Endothelial cell of umbilical vein (primary cell): ENCODE data around the gene KRTAP10-2. TPM values are rescaled to one million over a fixed set of nuclear protein-coding genes. Genes with fewer than 3 reads are reported as not detected.

Source experiments
- BruUV-seq: library from RNA; stranded (reverse); fragments of 400-500 nt; replicated peaks from 2 replicates; lab custom pipeline; 2021; lab: Mats Ljungman, UMichigan
- CTCF ChIA-PET: fragments of 300-600, 350-600 bp; sonication (Branson Sonifier 250); formaldehyde crosslinking; loops from one replicate; lab custom pipeline; 2021; ENCODE audit warnings: antibody characterized with exemption, inconsistent platforms; lab: Charles Lee
- POLR2A ChIA-PET: fragments of 300-600, 350-600 bp; sonication (Branson Sonifier 250); formaldehyde crosslinking; loops from one replicate; lab custom pipeline; 2021; ENCODE audit warnings: antibody characterized with exemption, inconsistent platforms; lab: Charles Lee
- DNase-seq: peaks from one replicate; pipeline ENCODE4 v3.0.0-alpha.2; 2011; ENCODE audit warnings: low read depth, low spot score
- FAIRE-seq: peaks from 2 replicates; lab custom pipeline; 2011; peaks lifted over from hg19 to GRCh38; lab: Jason Lieb, UNC
- H2AFZ ChIP-seq: 2 replicates; pipeline ENCODE4 v1.6.0; 2012; ENCODE audit warnings: low read depth, low read length, control low read depth, inconsistent platforms
- H3K27ac ChIP-seq: 2 replicates; pipeline ENCODE4 v1.5.1; 2011; ENCODE audit warnings: low read depth, mild to moderate bottlenecking, control low read depth, low read length, moderate library complexity; ENCODE audit not compliant: insufficient read depth
- H3K27me3 ChIP-seq, 2 experiments: 2 replicates each; pipeline versions ENCODE4 v1.6.0 to v1.6.1; 2011; ENCODE audit warnings: low read length in 2 of 2, mixed read lengths in 1 of 2; ENCODE audit not compliant: control insufficient read depth in 2 of 2, insufficient read depth in 2 of 2
- H3K36me3 ChIP-seq, 2 experiments: 2 replicates in 1 of 2; 3 replicates in 1 of 2; pipeline ENCODE4 v1.5.1; 2011; ENCODE audit warnings: low read length in 2 of 2, mild to moderate bottlenecking in 1 of 2, moderate library complexity in 1 of 2; ENCODE audit not compliant: control insufficient read depth in 2 of 2, insufficient read depth in 2 of 2; ENCODE audit errors: extremely low read depth in 1 of 2
- H3K4me1 ChIP-seq: 3 replicates; pipeline ENCODE4 v1.5.1; 2011; ENCODE audit warnings: mild to moderate bottlenecking, low read length; ENCODE audit not compliant: control insufficient read depth, insufficient read depth; ENCODE audit errors: extremely low read depth
- H3K4me2 ChIP-seq: 2 replicates; pipeline ENCODE4 v1.6.1; 2011; ENCODE audit warnings: low read length, control low read depth, mixed read lengths; ENCODE audit not compliant: insufficient read depth
- H3K4me3 ChIP-seq, 3 experiments: fragments of 200-600 bp in 1 of 3; sonication (generic), shearing (Covaris generic) in 1 of 3; replicated peaks in 1 of 3; 2 replicates each; pipeline ENCODE4 v1.5.1; 2011 to 2016; ENCODE audit warnings: control low read depth in 3 of 3, low read length in 3 of 3, mild to moderate bottlenecking in 2 of 3, inconsistent platforms in 1 of 3, low read depth in 1 of 3, moderate library complexity in 1 of 3; ENCODE audit not compliant: insufficient read depth in 1 of 3
- H3K79me2 ChIP-seq: 2 replicates; pipeline ENCODE4 v1.6.0; 2012; ENCODE audit warnings: low read length, inconsistent platforms; ENCODE audit not compliant: control insufficient read depth, insufficient read depth
- H3K9ac ChIP-seq: replicated peaks from 2 replicates; pipeline ENCODE3; 2011; ENCODE audit warnings: low read length, control low read depth; ENCODE audit not compliant: insufficient read depth; ENCODE audit errors: extremely low read depth
- H3K9me1 ChIP-seq: replicated peaks from 3 replicates; pipeline ENCODE4 v1.6.0; 2011; ENCODE audit warnings: mild to moderate bottlenecking, low read length; ENCODE audit not compliant: control insufficient read depth, insufficient read depth; ENCODE audit errors: extremely low read depth
- H3K9me3 ChIP-seq: replicated peaks from 2 replicates; pipeline ENCODE4 v1.5.1; 2012; ENCODE audit warnings: low read length, inconsistent platforms; ENCODE audit not compliant: control insufficient read depth, insufficient read depth
- H4K20me1 ChIP-seq: replicated peaks from 2 replicates; pipeline ENCODE3; 2011; ENCODE audit warnings: mild to moderate bottlenecking, low read length; ENCODE audit not compliant: control insufficient read depth, insufficient read depth; ENCODE audit errors: extremely low read depth
- CTCF ChIP-seq, 2 donors: IDR thresholded peaks; 1 replicate in 1 of 2; 2 replicates in 1 of 2; pipeline ENCODE4 v1.5.1; 2011; ENCODE audit warnings: low read length in 2 of 2, mild to moderate bottlenecking in 2 of 2, moderate library complexity in 2 of 2, control low read depth in 1 of 2, inconsistent platforms in 1 of 2, low read depth in 1 of 2; ENCODE audit not compliant: insufficient read depth in 1 of 2; ENCODE audit errors: extremely low read depth in 1 of 2
- EZH2 ChIP-seq: IDR thresholded peaks from 2 replicates; pipeline ENCODE4 v1.6.1; 2012; ENCODE audit warnings: borderline replicate concordance, low read depth, mild to moderate bottlenecking, moderate library complexity, low read length, inconsistent platforms; ENCODE audit not compliant: severe bottlenecking
- FOS ChIP-seq: IDR thresholded peaks from 2 replicates; pipeline ENCODE4 v1.6.1; 2011; ENCODE audit warnings: mild to moderate bottlenecking, low read length, moderate library complexity, borderline replicate concordance; ENCODE audit not compliant: insufficient read depth
- GATA2 ChIP-seq: IDR thresholded peaks from 2 replicates; pipeline ENCODE4 v1.7.0; 2011; ENCODE audit warnings: low read depth, mild to moderate bottlenecking, moderate library complexity, mixed read lengths, low read length; ENCODE audit not compliant: insufficient read length, insufficient read depth
- JUN ChIP-seq: IDR thresholded peaks from 2 replicates; pipeline ENCODE4 v1.6.1; 2011; ENCODE audit warnings: borderline replicate concordance, low read depth; ENCODE audit not compliant: insufficient read length, insufficient read depth
- MAX ChIP-seq: IDR thresholded peaks from 2 replicates; pipeline ENCODE4 v1.6.1; 2011; ENCODE audit not compliant: insufficient read depth, insufficient read length
- MYC ChIP-seq: IDR thresholded peaks from one replicate; pipeline ENCODE4 v1.6.1; 2011; ENCODE audit warnings: mild to moderate bottlenecking, low read depth, low read length
- POLR2A ChIP-seq: IDR thresholded peaks from 2 replicates; pipeline ENCODE4 v1.6.1; 2012; ENCODE audit warnings: low read depth, mild to moderate bottlenecking, control low read depth, low read length
- POLR2AphosphoS5 ChIP-seq: IDR thresholded peaks from 2 replicates; pipeline ENCODE4 v1.6.1; 2012; ENCODE audit warnings: low read depth, mild to moderate bottlenecking, control low read depth, low read length, moderate library complexity; ENCODE audit not compliant: insufficient read depth
- dilution Hi-C: fragments of 300-500 bp; cut with MboI; formaldehyde crosslinking; loops from one replicate; pipeline ENCODE4 v1.15.0; 2019; ENCODE audit warnings: low sequenced_read_pairs; ENCODE audit not compliant: extremely low pct_ligation_motif_present
- intact Hi-C: fragments of 100-400 bp; cut with micrococcal nuclease; formaldehyde crosslinking; loops from one replicate; pipeline ENCODE4 v1.10.0; 2022
- polyA plus RNA-seq, 4 experiments: library from polyadenylated mRNA; depleted of rRNA in 3 of 4; stranded (reverse) in 3 of 4; unstranded in 1 of 4; fragments of >200 nt; gene quantifications; 2 replicates each; pipeline versions ENCODE4 v1.2.1 to v1.2.3, GENCODE V29; 2011 to 2012; ENCODE audit warnings: missing spikeins in 1 of 4
- total RNA-seq: library from RNA; stranded (reverse); gene quantifications from 2 replicates; pipeline ENCODE4 v1.2.3, GENCODE V29; 2021

Gene KRTAP10-2
- total and polyA plus RNA-seq, 2 donors (not counting 3 experiments of a cell fraction or from before 2014, with no cell fraction given), result not detected

- H3K4me1 ChIP-seq, result no peaks in the 10 kb centered on the region
- H3K9me3 ChIP-seq, result no peaks in the 10 kb centered on the region
- no peaks in the 10 kb centered on the region for H3K36me3 ChIP-seq
- CTCF ChIA-PET, result no interaction called here
- intact Hi-C loops (no loop called here), dilution Hi-C loops (no loop called here)
- no peak overlapping the region for H3K9ac ChIP-seq
- no peak overlapping the region for H3K4me2 ChIP-seq
- DNase-seq (no peak), FAIRE-seq (no peak)
- no TSS peak for BruUV-seq
- H3K9me1 ChIP-seq, result no peaks in the 10 kb centered on the region
- no peak overlapping the region for H3K27ac ChIP-seq
- no peaks in the 10 kb centered on the region for H3K79me2 ChIP-seq
- peaks cover 4% of the 10 kb centered on the region in 2 experiments for H3K27me3 ChIP-seq
- no peak overlapping the region for H2AFZ ChIP-seq
- TF ChIP-seq MYC (no peak), CTCF (IDR thresholded peaks at IDR 0.05; ENCODE audit: extremely low read depth in 1 of 2, insufficient read depth in 1 of 2, low read depth in 1 of 2, low read length in 2 of 2) (no peak), GATA2 (no peak), MAX (no peak), FOS (no peak), POLR2AphosphoS5 (no peak), JUN (no peak), POLR2A (no peak), EZH2 (no peak)
- POLR2A ChIA-PET, result no interaction called here
- no peak overlapping the region for H3K4me3 ChIP-seq
- H4K20me1 ChIP-seq, result no peaks in the 10 kb centered on the region
Measured at GRCh38 chr21:44552681-44553080, 1.4 kb upstream of the KRTAP10-2 start.
